Fibroblast of lung (primary cell): Measurements from ENCODE around the gene CENPV.

Source experiments
- CTCF ChIP-seq, 2 donors: IDR thresholded peaks in 1 of 2; conservative IDR thresholded peaks in 1 of 2; 1 replicate in 1 of 2; 2 replicates in 1 of 2; pipeline ENCODE4 v1.5.1; 2011 to 2012; ENCODE audit warnings: low read length in 2 of 2, control low read depth in 1 of 2, inconsistent platforms in 1 of 2, low read depth in 1 of 2, mild to moderate bottlenecking in 1 of 2
- EZH2 ChIP-seq: IDR thresholded peaks from 2 replicates; pipeline ENCODE4 v1.5.1; 2012; ENCODE audit warnings: low read length, control low read depth, mild to moderate bottlenecking; ENCODE audit errors: missing control alignments

- no peak for TF ChIP-seq EZH2
- no peak for TF ChIP-seq CTCF (conservative IDR thresholded peaks at IDR 0.05 in 1 of 2, IDR thresholded peaks at IDR 0.05 in 1 of 2; ENCODE audit: low read depth in 1 of 2, low read length in 2 of 2)
Observed at GRCh38 chr17:16383772-16384287, 30.6 kb upstream of the CENPV start.
